ACC112 (cell line): ENCODE results near the gene ELP2.
"Not testable (repeated sequence)": the region's sequence is repeated elsewhere in the genome, so short reads cannot be mapped to it uniquely, and the experiment has no call there.

Experiments
- H2AFZ ChIP-seq: fragments of 200-600 bp; sonication (generic); one replicate; pipeline ENCODE4 v1.6.0; 2017; ENCODE audit warnings: antibody characterized with exemption, low read length; ENCODE audit not compliant: unreplicated experiment
- H3K27ac ChIP-seq: fragments of 200-600 bp; sonication (generic); 2 replicates; pipeline ENCODE4 v1.5.1; 2014; ENCODE audit warnings: low read depth, mild to moderate bottlenecking, antibody characterized with exemption, low read length, moderate library complexity
- H3K27me3 ChIP-seq: fragments of 200-600 bp; sonication (generic); 2 replicates; pipeline ENCODE4 v1.6.1; 2014; ENCODE audit warnings: mild to moderate bottlenecking, antibody characterized with exemption, low read length, moderate library complexity, mixed read lengths; ENCODE audit not compliant: insufficient read depth
- H3K36me3 ChIP-seq: fragments of 200-600 bp; sonication (generic); 2 replicates; pipeline ENCODE4 v1.6.1; 2016; ENCODE audit warnings: mild to moderate bottlenecking, antibody characterized with exemption, low read length, moderate library complexity, mixed read lengths; ENCODE audit not compliant: insufficient read depth
- H3K4me1 ChIP-seq: fragments of 200-600 bp; sonication (generic); one replicate; pipeline ENCODE4 v1.6.1; 2016; ENCODE audit warnings: low read length, mixed read lengths; ENCODE audit not compliant: insufficient read depth, unreplicated experiment, control insufficient read depth
- H3K4me3 ChIP-seq: fragments of 200-600 bp; sonication (generic); 2 replicates; pipeline ENCODE4 v1.5.1; 2014; ENCODE audit warnings: mild to moderate bottlenecking, low read depth, low read length
- H3K79me2 ChIP-seq: fragments of 200-600 bp; sonication (generic); one replicate; pipeline ENCODE4 v1.6.0; 2016; ENCODE audit warnings: low read length; ENCODE audit not compliant: control insufficient read depth, unreplicated experiment, insufficient read depth

Gene ELP2

DNA sequence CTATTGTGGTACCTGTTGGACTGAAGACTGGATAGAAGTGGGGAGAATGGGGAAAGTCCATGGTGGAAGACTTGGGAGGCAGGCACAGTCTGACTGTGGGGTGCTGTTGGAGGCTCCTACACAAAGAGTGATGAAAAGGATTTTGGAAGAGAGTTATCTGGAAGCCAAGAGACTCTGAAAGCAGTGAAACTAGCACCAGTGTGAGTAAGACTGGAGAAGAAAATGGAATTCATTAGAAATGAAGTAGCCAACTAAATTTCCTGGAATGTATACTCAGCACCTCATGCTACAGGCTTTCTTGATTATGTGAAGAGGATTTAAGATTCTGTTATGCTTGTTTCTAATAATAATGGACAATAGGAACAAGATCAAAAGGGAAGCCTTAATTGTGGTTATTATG, 27.7 kb downstream of the ELP2 start:
- Histone ChIP-seq H3K4me3 (no peak overlapping the region), H3K36me3 (peaks cover 42% of the 10 kb centered on the region), H2AFZ (no peak overlapping the region), H3K27ac (peak overlapping the region; percentile 80), H3K79me2 (no peaks in the 10 kb centered on the region), H3K4me1 (peaks cover 16% of the 10 kb centered on the region), H3K27me3 (no peaks in the 10 kb centered on the region)

DNA sequence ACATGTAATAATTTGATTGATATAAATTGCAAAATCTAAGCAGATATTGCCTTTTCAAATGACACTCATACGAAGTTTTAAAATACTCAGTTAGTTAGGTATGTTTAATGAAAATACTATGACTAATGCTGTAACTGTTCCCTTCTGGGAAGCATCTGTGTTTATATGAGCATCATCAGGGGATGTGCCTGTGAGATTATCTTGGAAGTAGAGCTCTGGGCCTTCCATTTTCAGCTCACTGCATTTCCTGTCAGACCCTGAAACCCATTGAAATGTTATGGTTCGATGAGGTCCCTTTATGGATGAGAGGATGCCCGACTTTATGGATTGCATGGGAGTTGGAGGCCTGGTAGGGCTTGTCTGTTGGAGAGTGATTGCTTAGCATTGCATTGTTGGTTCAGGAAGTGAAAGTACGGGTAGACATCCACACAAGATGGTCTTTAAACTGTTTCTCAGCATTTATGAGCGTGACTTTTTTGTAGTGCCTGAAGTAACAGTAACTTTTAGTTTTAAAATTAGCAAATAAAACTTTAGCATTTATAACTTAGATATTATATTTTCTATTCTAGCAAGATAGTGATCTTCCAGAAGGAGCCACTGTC, 28.7 kb downstream of the ELP2 start:
- peak overlapping the region; percentile 80 for H3K27ac ChIP-seq
- no peaks in the 10 kb centered on the region for H3K79me2 ChIP-seq
- H3K36me3 ChIP-seq: peaks cover 41% of the 10 kb centered on the region

DNA sequence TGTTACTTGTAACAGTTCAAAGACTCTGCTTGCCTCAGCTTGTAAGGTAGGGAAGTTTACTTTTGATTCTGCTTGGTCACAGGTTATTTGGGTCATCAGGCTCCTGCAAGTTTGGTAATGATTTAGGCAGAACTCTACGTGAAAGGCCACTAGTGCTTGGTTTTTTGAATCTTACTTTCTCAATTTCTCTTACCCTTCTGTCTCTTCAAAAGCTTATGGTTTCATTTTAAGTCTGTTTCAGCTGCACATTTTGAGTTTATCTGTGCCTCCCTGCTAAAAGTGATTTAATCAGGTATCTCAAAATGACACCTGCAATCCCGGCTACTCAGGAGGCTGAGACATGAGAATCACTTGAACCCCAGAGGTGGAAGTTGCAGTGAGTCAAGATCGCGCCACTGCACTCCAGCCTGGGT, 31.3 kb downstream of the ELP2 start:
- Histone ChIP-seq H3K27me3 (no peaks in the 10 kb centered on the region), H3K27ac (no peak overlapping the region), H2AFZ (no peak overlapping the region), H3K4me3 (no peak overlapping the region), H3K4me1 (peaks cover 16% of the 10 kb centered on the region), H3K36me3 (peaks cover 46% of the 10 kb centered on the region), H3K79me2 (no peaks in the 10 kb centered on the region)

More for the DNA sequence above, 28.7 kb downstream of the ELP2 start:
- Histone ChIP-seq H2AFZ (no peak overlapping the region), H3K27me3 (no peaks in the 10 kb centered on the region), H3K4me3 (no peak overlapping the region), H3K4me1 (peaks cover 16% of the 10 kb centered on the region)

DNA sequence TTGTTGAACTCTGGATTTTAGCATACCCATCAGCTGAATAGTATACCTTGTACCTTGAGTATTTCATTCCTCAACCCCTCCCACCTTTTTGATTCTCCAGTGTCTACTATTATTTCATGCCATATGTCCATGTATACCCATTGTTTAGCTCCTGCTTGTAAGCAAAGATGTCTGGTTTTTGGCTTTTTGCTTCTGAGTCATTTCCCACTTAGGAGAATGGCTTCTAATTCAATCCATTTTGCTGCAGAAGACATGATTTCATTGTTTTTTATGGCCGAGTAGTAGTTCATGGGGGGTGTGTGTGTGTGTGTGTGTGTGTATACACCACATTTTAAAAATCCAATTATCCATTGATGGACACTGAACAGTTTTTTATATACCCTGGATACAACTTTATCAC, 33.3 kb downstream of the ELP2 start:
- H3K4me1 ChIP-seq: peaks cover 6% of the 10 kb centered on the region
- no peak overlapping the region for H2AFZ ChIP-seq
- no peaks in the 10 kb centered on the region for H3K79me2 ChIP-seq
- no peaks in the 10 kb centered on the region for H3K27me3 ChIP-seq
- no peak overlapping the region for H3K4me3 ChIP-seq
- no peak overlapping the region for H3K27ac ChIP-seq
- H3K36me3 ChIP-seq: peaks cover 37% of the 10 kb centered on the region

DNA sequence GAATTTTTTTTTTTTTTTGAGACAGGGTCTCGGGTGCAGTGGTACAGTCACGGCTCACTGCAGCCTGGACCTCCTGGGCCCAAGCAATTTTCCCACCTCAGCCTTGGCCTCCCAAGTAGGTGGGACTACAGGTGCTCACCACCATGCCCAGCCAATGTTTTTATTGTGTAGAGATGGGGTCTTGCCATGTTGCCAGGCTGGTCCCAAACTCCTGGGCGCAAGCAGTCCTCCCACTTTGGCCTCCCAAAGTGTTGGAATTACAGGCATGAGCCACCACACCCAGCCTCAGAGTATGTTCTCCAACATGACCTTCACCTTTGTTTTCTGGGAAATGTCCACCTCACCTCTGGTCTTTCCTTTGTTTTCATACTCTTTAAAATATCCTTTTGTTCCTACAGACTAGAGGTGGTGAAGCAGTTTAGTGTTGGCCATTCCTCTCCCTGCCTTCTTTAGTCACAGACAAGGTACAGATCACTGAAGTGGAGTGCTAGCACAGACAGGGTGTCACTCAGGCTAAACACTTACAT, 38.1 kb downstream of the ELP2 start:
- H3K36me3 ChIP-seq: peaks cover 31% of the 10 kb centered on the region
- H3K4me1 ChIP-seq: no peaks in the 10 kb centered on the region
- no peaks in the 10 kb centered on the region for H3K79me2 ChIP-seq
- H2AFZ ChIP-seq: no peak overlapping the region
- H3K27me3 ChIP-seq: no peaks in the 10 kb centered on the region
- H3K27ac ChIP-seq: no peak overlapping the region
- no peak overlapping the region for H3K4me3 ChIP-seq

DNA sequence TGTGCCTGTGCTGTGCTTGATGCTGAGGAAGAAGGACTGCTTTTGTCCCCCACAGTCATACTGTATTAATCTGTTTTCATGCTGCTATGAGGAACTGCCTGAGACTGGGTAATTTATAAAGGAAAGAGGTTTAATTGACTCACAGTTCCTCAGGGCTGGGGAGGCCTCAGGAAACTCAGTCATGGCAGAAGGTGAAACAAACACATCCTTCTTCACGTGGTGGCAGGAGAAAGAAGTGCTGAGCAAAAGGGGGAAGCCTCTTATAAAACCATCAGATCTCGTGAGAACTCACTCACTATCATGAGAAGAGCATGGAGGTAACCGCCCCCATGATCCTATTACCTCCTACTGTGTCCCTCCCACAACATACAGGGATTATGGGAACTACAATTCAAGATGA, 38.6 kb downstream of the ELP2 start:
- H3K4me1 ChIP-seq, H3K27me3 ChIP-seq, H3K4me3 ChIP-seq, H3K79me2 ChIP-seq, H3K27ac ChIP-seq, H2AFZ ChIP-seq: not testable (repeated sequence)
- H3K36me3 ChIP-seq: peaks cover 35% of the 10 kb centered on the region

DNA sequence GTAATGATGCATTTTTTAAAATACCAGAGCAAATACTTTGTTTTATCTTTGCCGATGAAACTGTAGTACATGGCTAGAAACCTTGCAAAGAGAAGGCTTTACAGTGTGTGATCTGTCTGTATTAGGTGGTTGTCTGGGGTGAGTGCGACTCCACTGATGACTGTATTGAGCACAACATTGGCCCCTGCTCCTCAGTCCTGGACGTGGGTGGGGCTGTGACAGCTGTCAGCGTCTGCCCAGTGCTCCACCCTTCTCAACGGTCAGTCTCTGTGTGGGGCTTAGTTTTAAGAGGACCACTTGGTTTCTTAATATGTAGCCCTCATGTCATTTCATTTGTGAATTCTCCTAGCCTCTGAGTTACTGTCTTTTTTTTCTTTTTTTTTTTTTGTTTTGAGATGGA, 40.2 kb downstream of the ELP2 start:
- H3K27ac ChIP-seq: no peak overlapping the region
- peaks cover 28% of the 10 kb centered on the region for H3K36me3 ChIP-seq
- no peaks in the 10 kb centered on the region for H3K27me3 ChIP-seq
- no peaks in the 10 kb centered on the region for H3K79me2 ChIP-seq
- H3K4me3 ChIP-seq: no peak overlapping the region
- H3K4me1 ChIP-seq: no peaks in the 10 kb centered on the region
- H2AFZ ChIP-seq: no peak overlapping the region

DNA sequence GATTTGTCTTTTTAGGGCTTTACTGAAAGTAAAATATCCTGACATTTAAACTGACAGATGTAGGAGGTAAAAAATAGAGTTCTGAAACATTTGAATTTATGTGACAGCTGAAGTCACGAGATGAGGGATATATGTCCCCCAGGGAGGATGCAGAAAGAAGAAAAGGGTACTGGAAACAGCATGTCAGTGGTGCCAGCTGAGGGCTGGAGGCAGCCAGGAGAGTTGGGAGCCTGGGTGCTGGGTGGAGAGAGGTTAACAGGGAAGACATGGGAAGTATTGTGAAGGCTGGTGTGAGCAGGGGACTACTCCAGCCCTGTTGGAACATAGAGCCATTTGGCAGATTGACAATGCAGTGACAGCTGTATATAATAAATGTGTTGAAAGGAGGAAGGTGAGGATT, 45.8 kb downstream of the ELP2 start:
- no peak overlapping the region for H2AFZ ChIP-seq
- no peaks in the 10 kb centered on the region for H3K27me3 ChIP-seq
- peaks cover 11% of the 10 kb centered on the region for H3K4me1 ChIP-seq
- H3K27ac ChIP-seq: no peak overlapping the region
- no peak overlapping the region for H3K4me3 ChIP-seq
- no peaks in the 10 kb centered on the region for H3K79me2 ChIP-seq
- peaks cover 22% of the 10 kb centered on the region for H3K36me3 ChIP-seq

DNA sequence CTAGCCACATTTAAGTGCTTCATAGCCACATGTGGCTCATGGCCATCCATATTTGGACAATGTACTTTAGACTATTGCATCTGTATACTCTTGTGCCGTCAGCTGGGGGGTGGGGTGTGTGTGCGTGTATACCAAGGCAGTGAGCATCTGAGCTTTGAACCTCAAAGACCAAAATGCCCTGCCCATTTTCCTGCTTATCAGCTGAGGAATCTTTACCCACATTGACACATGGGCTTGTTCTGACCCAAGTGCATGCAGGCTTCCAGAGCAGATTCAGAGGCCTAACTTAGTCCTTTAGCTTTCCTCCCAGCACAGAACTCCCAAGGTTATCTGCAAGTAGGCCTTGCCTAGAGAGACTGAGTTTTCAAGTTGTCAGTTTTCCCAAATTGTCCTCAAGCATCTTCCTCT, 46.5 kb downstream of the ELP2 start:
- Histone ChIP-seq H3K36me3 (peaks cover 19% of the 10 kb centered on the region), H3K27ac (no peak overlapping the region), H3K79me2 (no peaks in the 10 kb centered on the region), H3K4me1 (peaks cover 11% of the 10 kb centered on the region), H3K4me3 (no peak overlapping the region), H2AFZ (no peak overlapping the region), H3K27me3 (no peaks in the 10 kb centered on the region)

DNA sequence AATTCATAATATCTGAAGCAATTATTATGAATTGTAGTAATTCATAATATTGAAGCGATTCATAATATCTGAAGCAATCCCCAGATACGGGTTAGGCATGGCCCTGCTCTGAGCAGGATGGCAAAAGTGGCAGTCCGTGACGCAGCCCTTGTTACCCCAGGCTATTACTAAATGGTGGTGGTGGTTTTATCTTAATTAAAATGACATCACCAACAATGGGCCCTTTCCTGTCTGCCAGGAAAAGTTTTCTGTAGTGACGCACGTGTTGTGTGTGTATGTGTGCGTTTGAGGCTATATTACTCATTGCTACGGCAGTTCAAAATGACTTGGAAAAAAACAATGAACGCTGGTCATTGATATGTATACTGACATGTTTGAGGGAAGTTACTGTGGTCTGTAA, 47.0 kb downstream of the ELP2 start:
- Histone ChIP-seq H3K4me1 (peaks cover 11% of the 10 kb centered on the region), H3K36me3 (peaks cover 15% of the 10 kb centered on the region), H3K27me3 (no peaks in the 10 kb centered on the region), H3K79me2 (no peaks in the 10 kb centered on the region), H3K27ac (no peak overlapping the region), H2AFZ (no peak overlapping the region), H3K4me3 (no peak overlapping the region)

DNA sequence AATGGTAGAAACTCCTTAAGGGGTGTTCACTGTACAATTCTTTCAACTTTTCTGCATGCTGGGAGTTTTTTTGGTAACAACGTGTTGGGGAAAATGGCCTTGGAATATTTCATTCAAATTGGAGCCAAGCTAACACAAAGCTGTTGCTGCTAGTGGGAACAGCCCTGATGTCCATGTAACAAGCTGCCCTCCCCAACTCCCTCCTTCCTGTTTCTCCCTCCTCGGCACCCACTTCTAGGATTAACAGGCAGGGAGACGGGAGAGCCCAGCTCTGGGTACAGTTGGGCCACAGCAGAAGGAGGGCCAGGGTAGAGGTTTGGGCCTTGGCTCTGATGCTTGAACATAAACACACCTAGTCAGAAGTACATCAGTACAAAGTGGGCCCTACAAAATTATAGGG, 48.2 kb downstream of the ELP2 start:
- H3K36me3 ChIP-seq: peaks cover 12% of the 10 kb centered on the region
- no peak overlapping the region for H3K4me3 ChIP-seq

More for the DNA sequence above, 48.2 kb downstream of the ELP2 start:
- H2AFZ ChIP-seq: no peak overlapping the region
- no peaks in the 10 kb centered on the region for H3K27me3 ChIP-seq
- no peaks in the 10 kb centered on the region for H3K79me2 ChIP-seq
- H3K27ac ChIP-seq: no peak overlapping the region
- H3K4me1 ChIP-seq: peaks cover 11% of the 10 kb centered on the region
